ENCODE results near the gene PNISR. TPM values are rescaled to one million over a fixed set of nuclear protein-coding genes. Genes with fewer than 3 reads are reported as not detected.

PNISR gene
- total RNA-seq, 1 experiment from 2014 or later: 134 TPM

- no peak overlapping the region for H2AFZ ChIP-seq (ENCODE audit: low read length)
- H3K27me3 Mint-ChIP-seq (ENCODE audit: low read depth): no peaks in the 10 kb centered on the region
- H3K14ac ChIP-seq (ENCODE audit: insufficient read depth, low read length): no peak overlapping the region
- H2BK5ac ChIP-seq (ENCODE audit: insufficient read length, low read length): no peak overlapping the region
- no peak overlapping the region for H2BK120ac ChIP-seq (ENCODE audit: low read depth, low read length, poor library complexity, severe bottlenecking)
- no peak overlapping the region for H4K91ac ChIP-seq (ENCODE audit: insufficient read length, low read depth, low read length)
- H3K36me3 Mint-ChIP-seq (ENCODE audit: insufficient read depth in 1 of 3, low read depth in 3 of 3): no peaks in the 10 kb centered on the region
- H4K5ac ChIP-seq (ENCODE audit: insufficient read length, low read depth, low read length): no peak overlapping the region
- no peak overlapping the region for H3K4me2 ChIP-seq (ENCODE audit: insufficient read depth, insufficient read length, low read length)
- H3K9ac ChIP-seq (ENCODE audit: extremely low read depth, insufficient read length, low read length): no peak overlapping the region
- DNase-seq: no peak
- H3T11ph ChIP-seq (ENCODE audit: low read length): no peak overlapping the region
- no peak overlapping the region for H3K4me3 Mint-ChIP-seq
- H2BK20ac ChIP-seq (ENCODE audit: low read depth, low read length, poor library complexity, severe bottlenecking): no peak overlapping the region
- H3K9me3 ChIP-seq (ENCODE audit: control insufficient read depth, low read depth, low read length): no peaks in the 10 kb centered on the region
- H2BK12ac ChIP-seq (ENCODE audit: insufficient read length, low read depth, low read length): no peak overlapping the region
- H3K79me2 ChIP-seq (ENCODE audit: insufficient read depth, low read length): no peaks in the 10 kb centered on the region
- no peak overlapping the region for H2AK5ac ChIP-seq (ENCODE audit: insufficient read length, low read length)
- no peaks in the 10 kb centered on the region for H3K23me2 ChIP-seq (ENCODE audit: insufficient read length, low read depth, low read length, poor library complexity, severe bottlenecking)
- no peaks in the 10 kb centered on the region for H3K27me3 ChIP-seq (ENCODE audit: insufficient read depth, low read length)
- H3K79me1 ChIP-seq (ENCODE audit: insufficient read depth, low read depth, low read length, poor library complexity, severe bottlenecking): no peaks in the 10 kb centered on the region
- TF ChIP-seq CTCF (conservative IDR thresholded peaks at IDR 0.05): no peak
- no peak overlapping the region; a peak in 1 of 7 replicates for H3K27ac Mint-ChIP-seq
- H3K23ac ChIP-seq (ENCODE audit: insufficient read length, low read depth, low read length): no peak overlapping the region
- no peak overlapping the region for H3K18ac ChIP-seq (ENCODE audit: insufficient read length, low read depth, low read length)
- no peak overlapping the region for H3K56ac ChIP-seq (ENCODE audit: insufficient read length, low read depth, low read length)
- no peaks in the 10 kb centered on the region for H3K4me1 ChIP-seq (ENCODE audit: insufficient read depth, low read length)
- no peaks in the 10 kb centered on the region for H3K9me3 Mint-ChIP-seq
- H4K20me1 ChIP-seq (ENCODE audit: control insufficient read depth, insufficient read depth, insufficient read length): no peaks in the 10 kb centered on the region
- no peak overlapping the region for H3K4ac ChIP-seq (ENCODE audit: low read depth, low read length)
- H2BK15ac ChIP-seq (ENCODE audit: low read depth, low read length): no peak overlapping the region
- no peak overlapping the region for H4K8ac ChIP-seq (replicated peaks; ENCODE audit: insufficient read length, low read depth, low read length)
- no peaks in the 10 kb centered on the region for H3K4me1 Mint-ChIP-seq
- no peak overlapping the region for H3K27ac ChIP-seq (ENCODE audit: insufficient read length, low read depth, low read length)
Observed at GRCh38 chr6:99378636-99379035, 46.5 kb downstream of the PNISR start.

Data from H9 (cell line).